RWPE2 (cell line): ENCODE measurements around the gene GMDS.

Experiments used
- ATAC-seq: fragments of 200-7000 bp; cut with Tn5 transposase; 3 replicates; pipeline ENCODE4 v1.9.1; 2021; ENCODE audit warnings: low read depth
- DNase-seq: peaks from one replicate; pipeline ENCODE4 v3.0.0-alpha.2; 2020; ENCODE audit warnings: low spot score
- H3K27ac ChIP-seq: fragments of 450-650 bp; 2 replicates; pipeline ENCODE4 v1.5.1; 2017; ENCODE audit warnings: mild to moderate bottlenecking; ENCODE audit not compliant: poor library complexity, severe bottlenecking
- H3K27me3 ChIP-seq: fragments of 250-450 bp; sonication (Bioruptor Pico); 2 replicates; pipeline ENCODE4 v1.5.1; 2021; ENCODE audit warnings: mild to moderate bottlenecking, moderate library complexity; ENCODE audit not compliant: insufficient read depth, poor library complexity, severe bottlenecking
- H3K36me3 ChIP-seq: fragments of 250-450 bp; sonication (Bioruptor Pico); 2 replicates; pipeline ENCODE4 v1.5.1; 2020; ENCODE audit warnings: low read depth, mild to moderate bottlenecking, moderate library complexity
- H3K4me1 ChIP-seq: fragments of 250-450 bp; sonication (Bioruptor Pico); 2 replicates; pipeline ENCODE4 v1.5.1; 2021; ENCODE audit warnings: mild to moderate bottlenecking, moderate library complexity; ENCODE audit not compliant: insufficient read depth, poor library complexity, severe bottlenecking
- H3K4me3 ChIP-seq: fragments of 250-450 bp; sonication (Bioruptor Pico); 2 replicates; pipeline ENCODE4 v1.5.1; 2021; ENCODE audit warnings: mild to moderate bottlenecking, moderate library complexity; ENCODE audit not compliant: severe bottlenecking
- H3K9me3 ChIP-seq: fragments of 250-450 bp; sonication (Bioruptor Pico); 2 replicates; pipeline ENCODE4 v1.5.1; 2021; ENCODE audit warnings: mild to moderate bottlenecking, moderate library complexity; ENCODE audit not compliant: severe bottlenecking
- TF ChIP-seq, protein P1 (sequence below): fragments of 450-650 bp; IDR thresholded peaks from one replicate; pipeline ENCODE4 v1.5.1; 2017; ENCODE audit warnings: mild to moderate bottlenecking, moderate library complexity; ENCODE audit not compliant: poor library complexity, severe bottlenecking

The GMDS gene

GRCh38 chr6:2149361-2150006 lies 95.9 kb downstream of the GMDS start:
- ATAC-seq (no peak), DNase-seq (no peak)
- Histone ChIP-seq H3K4me3 (no peak overlapping the region), H3K4me1 (no peaks in the 10 kb centered on the region), H3K27me3 (no peaks in the 10 kb centered on the region), H3K9me3 (no peaks in the 10 kb centered on the region), H3K36me3 (no peaks in the 10 kb centered on the region), H3K27ac (no peak overlapping the region)
- TF ChIP-seq, protein P1, sequence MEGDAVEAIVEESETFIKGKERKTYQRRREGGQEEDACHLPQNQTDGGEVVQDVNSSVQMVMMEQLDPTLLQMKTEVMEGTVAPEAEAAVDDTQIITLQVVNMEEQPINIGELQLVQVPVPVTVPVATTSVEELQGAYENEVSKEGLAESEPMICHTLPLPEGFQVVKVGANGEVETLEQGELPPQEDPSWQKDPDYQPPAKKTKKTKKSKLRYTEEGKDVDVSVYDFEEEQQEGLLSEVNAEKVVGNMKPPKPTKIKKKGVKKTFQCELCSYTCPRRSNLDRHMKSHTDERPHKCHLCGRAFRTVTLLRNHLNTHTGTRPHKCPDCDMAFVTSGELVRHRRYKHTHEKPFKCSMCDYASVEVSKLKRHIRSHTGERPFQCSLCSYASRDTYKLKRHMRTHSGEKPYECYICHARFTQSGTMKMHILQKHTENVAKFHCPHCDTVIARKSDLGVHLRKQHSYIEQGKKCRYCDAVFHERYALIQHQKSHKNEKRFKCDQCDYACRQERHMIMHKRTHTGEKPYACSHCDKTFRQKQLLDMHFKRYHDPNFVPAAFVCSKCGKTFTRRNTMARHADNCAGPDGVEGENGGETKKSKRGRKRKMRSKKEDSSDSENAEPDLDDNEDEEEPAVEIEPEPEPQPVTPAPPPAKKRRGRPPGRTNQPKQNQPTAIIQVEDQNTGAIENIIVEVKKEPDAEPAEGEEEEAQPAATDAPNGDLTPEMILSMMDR, result no peak

- no peak for DNase-seq
- Histone ChIP-seq H3K4me3 (no peak overlapping the region), H3K27me3 (no peaks in the 10 kb centered on the region), H3K36me3 (no peaks in the 10 kb centered on the region), H3K4me1 (no peaks in the 10 kb centered on the region), H3K9me3 (no peaks in the 10 kb centered on the region), H3K27ac (no peak overlapping the region)
- no peak for ATAC-seq
- TF ChIP-seq, protein P1, result no peak
Observed at GRCh38 chr6:2148748-2149147, 96.7 kb downstream of the GMDS start.

DNA sequence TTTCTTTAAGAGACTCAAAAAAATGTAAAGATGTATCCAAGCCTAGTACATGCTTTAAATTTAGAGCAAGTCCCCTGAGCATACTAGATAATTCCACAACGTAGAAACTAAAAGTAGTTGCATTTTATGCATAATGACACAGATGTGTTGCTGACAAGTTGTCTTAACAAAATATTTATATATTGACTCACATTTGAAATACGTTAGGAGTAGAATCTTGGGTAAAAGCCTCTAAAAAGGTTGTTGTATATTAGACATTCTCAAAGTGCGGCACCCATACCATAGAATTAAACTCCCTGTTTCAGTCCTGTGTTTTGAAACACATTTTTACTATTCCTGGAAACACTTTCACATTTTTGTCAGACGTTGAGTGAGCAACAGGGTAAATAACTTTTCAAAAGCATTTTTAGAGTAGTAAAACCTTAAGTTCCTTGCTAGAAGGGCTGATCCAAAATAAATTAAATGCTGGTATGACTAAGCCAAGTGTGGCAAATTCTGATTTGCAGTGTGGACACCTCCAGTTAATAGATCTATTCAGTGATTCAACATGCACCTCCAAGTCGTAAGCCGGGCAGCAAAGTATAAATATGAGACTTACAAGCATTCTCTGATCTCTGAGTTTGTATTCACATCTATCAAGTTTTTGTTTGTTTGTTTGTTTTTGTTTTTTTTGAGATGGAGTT lies 97.5 kb downstream of the GMDS start:
- H3K27ac ChIP-seq, result no peak overlapping the region
- no peaks in the 10 kb centered on the region for H3K4me1 ChIP-seq
- TF ChIP-seq, protein P1, result no peak
- DNase-seq, result no peak
- no peak overlapping the region for H3K4me3 ChIP-seq
- no peaks in the 10 kb centered on the region for H3K36me3 ChIP-seq
- no peaks in the 10 kb centered on the region for H3K9me3 ChIP-seq
- no peaks in the 10 kb centered on the region for H3K27me3 ChIP-seq
- no peak for ATAC-seq

DNA sequence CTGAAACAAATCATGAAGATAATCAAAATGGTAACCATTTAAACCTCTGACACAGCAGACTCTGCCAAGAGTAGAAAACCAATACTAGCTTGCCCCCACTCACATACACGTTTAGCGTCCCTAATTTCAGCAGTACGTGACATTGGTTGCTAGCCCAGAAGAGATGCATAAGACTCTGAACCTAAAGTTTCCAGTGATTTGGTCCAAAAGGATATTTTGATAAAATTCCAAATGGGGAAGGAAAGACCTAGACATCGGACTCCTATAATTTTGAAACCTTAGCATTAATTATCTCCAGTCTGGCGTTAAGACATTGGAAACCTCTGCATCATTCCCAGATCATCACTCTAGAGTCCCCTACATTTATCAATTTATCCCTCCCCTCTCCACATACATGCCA lies 98.1 kb downstream of the GMDS start:
- no peak overlapping the region for H3K27ac ChIP-seq
- no peaks in the 10 kb centered on the region for H3K4me1 ChIP-seq
- ATAC-seq, result no peak
- no peaks in the 10 kb centered on the region for H3K27me3 ChIP-seq
- DNase-seq, result no peak
- TF ChIP-seq, protein P1, result no peak
- H3K4me3 ChIP-seq, result no peak overlapping the region
- H3K36me3 ChIP-seq, result no peaks in the 10 kb centered on the region
- H3K9me3 ChIP-seq, result no peaks in the 10 kb centered on the region

DNA sequence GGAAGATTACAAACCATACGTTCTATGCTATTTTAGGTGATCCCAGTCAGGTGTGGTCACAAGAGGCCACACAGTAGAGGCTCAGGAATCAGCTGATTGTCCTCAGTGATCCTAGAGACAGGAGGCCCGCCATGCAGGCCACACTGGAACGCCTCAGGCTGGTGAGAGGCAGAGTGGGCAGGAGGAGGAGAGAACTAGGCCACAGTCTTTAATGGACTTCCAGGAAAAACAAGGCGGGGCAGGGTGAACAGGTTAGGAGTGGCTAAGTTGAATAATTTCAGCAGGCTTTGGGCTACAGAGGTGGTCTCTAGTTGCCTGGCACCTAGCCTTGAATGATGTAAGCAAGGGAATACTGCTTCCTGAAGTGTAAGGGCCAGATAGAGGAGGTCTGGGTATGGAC lies 101.2 kb downstream of the GMDS start:
- H3K9me3 ChIP-seq, result no peaks in the 10 kb centered on the region
- no peaks in the 10 kb centered on the region for H3K36me3 ChIP-seq
- no peaks in the 10 kb centered on the region for H3K27me3 ChIP-seq
- TF ChIP-seq, protein P1, result no peak
- DNase-seq, result no peak
- ATAC-seq, result no peak
- H3K27ac ChIP-seq, result no peak overlapping the region
- no peak overlapping the region for H3K4me3 ChIP-seq
- no peaks in the 10 kb centered on the region for H3K4me1 ChIP-seq
